ENCODE measurements around the gene C11orf86.

The C11orf86 gene

DNA sequence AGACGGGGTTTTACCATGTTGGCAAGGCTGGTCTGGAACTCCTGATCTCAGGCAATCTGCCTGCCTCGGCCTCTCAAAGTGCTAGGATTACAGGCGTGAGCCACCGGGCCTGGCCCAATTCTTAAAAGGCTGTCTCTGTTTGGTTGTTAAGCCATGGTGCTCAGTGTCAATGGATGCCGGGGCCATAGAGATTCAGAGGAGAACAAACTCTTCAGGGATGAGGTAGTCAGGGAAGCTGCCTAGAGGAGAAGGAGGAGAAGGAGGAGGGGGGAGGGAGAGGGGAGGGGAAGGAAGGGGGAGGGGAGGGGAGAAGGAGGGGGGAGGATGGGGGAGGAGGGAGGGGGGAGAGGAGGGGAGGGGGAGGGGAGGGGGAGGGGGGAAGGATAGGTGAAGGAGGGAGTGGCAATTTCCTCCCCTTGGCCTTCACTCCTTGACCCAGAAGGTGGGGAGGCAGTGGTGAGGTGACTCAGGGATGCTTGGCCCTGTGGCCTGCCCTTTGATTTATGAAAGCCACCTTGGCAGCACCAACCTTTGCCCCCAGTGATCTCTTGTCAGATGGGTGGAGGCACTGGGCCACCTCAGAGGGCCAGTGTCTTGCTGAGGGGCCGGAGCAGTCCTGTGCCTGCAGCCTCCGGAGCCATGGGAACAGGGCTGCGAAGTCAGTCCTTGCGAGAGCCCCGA, at the start of gene C11orf86:
Gene C11orf86, plus strand, starts transcription at position 581 of the 681 bp plus-strand sequence. Its CDS starts 59 bp downstream, at position 640.
- H3K4me1 ChIP-seq (ENCODE audit: control insufficient read depth, insufficient read depth, low read length, unreplicated experiment) = peaks cover 31% of the 10 kb centered on the region
- no peak within 1 kb of the TSS for H2AFZ ChIP-seq (ENCODE audit: low read length, unreplicated experiment)

DNA sequence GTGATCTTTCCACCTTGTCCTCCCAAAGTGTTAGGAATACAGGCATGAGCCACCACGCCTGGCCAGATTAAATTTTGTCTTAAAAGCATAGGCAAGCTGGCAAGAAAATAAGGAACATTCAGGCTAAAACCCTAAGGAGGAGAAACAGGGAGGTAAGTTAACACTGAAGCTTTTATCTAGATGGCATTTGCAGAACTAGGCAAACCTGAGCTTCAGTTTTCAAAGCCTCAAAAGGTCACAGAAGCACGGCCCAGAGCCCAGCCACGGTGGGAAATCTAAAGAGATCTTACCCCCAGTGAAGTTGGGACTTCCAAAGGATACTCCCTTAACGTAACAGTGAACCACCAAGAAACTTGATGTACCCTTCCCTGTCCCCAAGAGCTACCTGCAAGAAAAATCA, 45.4 kb upstream of the C11orf86 start:
- H3K36me3 ChIP-seq (ENCODE audit: insufficient read depth, low read length) = no peaks in the 10 kb centered on the region
- no peak overlapping the region for H3K4me3 ChIP-seq (ENCODE audit: low read depth, low read length)
- no peak overlapping the region for H2AFZ ChIP-seq (ENCODE audit: low read length, unreplicated experiment)
- no peak overlapping the region for H3K27ac ChIP-seq (ENCODE audit: low read depth, low read length)
- H3K4me1 ChIP-seq (ENCODE audit: control insufficient read depth, insufficient read depth, low read length, unreplicated experiment) = peaks cover 4% of the 10 kb centered on the region
- H3K79me2 ChIP-seq (ENCODE audit: control insufficient read depth, insufficient read depth, low read length, unreplicated experiment) = no peaks in the 10 kb centered on the region
- no peaks in the 10 kb centered on the region for H3K27me3 ChIP-seq (ENCODE audit: insufficient read depth, low read length)

More for the DNA sequence above, at the start of gene C11orf86:
- H3K4me3 ChIP-seq (ENCODE audit: low read depth, low read length) = no peak within 1 kb of the TSS
- H3K79me2 ChIP-seq (ENCODE audit: control insufficient read depth, insufficient read depth, low read length, unreplicated experiment) = no peaks in the 10 kb centered on the region
- H3K27me3 ChIP-seq (ENCODE audit: insufficient read depth, low read length) = no peaks in the 10 kb centered on the region
- no peak within 1 kb of the TSS for H3K27ac ChIP-seq (ENCODE audit: low read depth, low read length)
- peaks cover 3% of the 10 kb centered on the region; the same call in 1 of the 2 replicates for H3K36me3 ChIP-seq (ENCODE audit: insufficient read depth, low read length)

DNA sequence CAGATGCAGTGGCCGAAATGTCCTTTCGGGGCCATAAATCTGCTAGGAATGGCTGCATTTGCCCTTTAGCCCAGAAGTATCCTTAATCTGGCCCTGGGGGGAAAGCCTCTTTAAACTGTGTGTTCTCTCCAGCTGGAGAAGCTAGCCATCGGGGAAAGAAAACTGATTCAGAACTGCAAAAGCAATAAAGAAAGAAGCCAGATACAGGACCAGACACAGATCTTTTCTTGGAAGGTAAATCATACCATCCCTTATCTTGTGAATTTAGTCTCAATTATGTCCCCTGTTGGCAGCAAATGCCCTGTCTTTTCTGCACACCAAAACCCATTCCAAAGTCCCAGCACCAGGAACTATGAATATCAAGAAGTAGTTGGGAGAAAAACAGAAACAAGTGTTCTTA, 42.6 kb upstream of the C11orf86 start:
- no peaks in the 10 kb centered on the region for H3K27me3 ChIP-seq (ENCODE audit: insufficient read depth, low read length)
- H3K4me3 ChIP-seq (ENCODE audit: low read depth, low read length) = no peak overlapping the region
- H2AFZ ChIP-seq (ENCODE audit: low read length, unreplicated experiment) = no peak overlapping the region
- H3K27ac ChIP-seq (ENCODE audit: low read depth, low read length) = no peak overlapping the region
- H3K36me3 ChIP-seq (ENCODE audit: insufficient read depth, low read length) = no peaks in the 10 kb centered on the region
- no peaks in the 10 kb centered on the region for H3K79me2 ChIP-seq (ENCODE audit: control insufficient read depth, insufficient read depth, low read length, unreplicated experiment)
- H3K4me1 ChIP-seq (ENCODE audit: control insufficient read depth, insufficient read depth, low read length, unreplicated experiment) = peaks cover 15% of the 10 kb centered on the region

- Histone ChIP-seq H3K27me3 (ENCODE audit: insufficient read depth, low read length) (no peaks in the 10 kb centered on the region), H2AFZ (ENCODE audit: low read length, unreplicated experiment) (no peak overlapping the region), H3K4me3 (ENCODE audit: low read depth, low read length) (no peak overlapping the region), H3K36me3 (ENCODE audit: insufficient read depth, low read length) (no peaks in the 10 kb centered on the region), H3K79me2 (ENCODE audit: control insufficient read depth, insufficient read depth, low read length, unreplicated experiment) (no peaks in the 10 kb centered on the region), H3K4me1 (ENCODE audit: control insufficient read depth, insufficient read depth, low read length, unreplicated experiment) (peaks cover 15% of the 10 kb centered on the region), H3K27ac (ENCODE audit: low read depth, low read length) (no peak overlapping the region)
Measured at GRCh38 chr11:66933531-66933930, 41.6 kb upstream of the C11orf86 start.

- Histone ChIP-seq H2AFZ (ENCODE audit: low read length, unreplicated experiment) (no peak overlapping the region), H3K27ac (ENCODE audit: low read depth, low read length) (peak overlapping the region; percentile 40; the same call in 1 of the 2 replicates), H3K4me3 (ENCODE audit: low read depth, low read length) (no peak overlapping the region), H3K27me3 (ENCODE audit: insufficient read depth, low read length) (no peaks in the 10 kb centered on the region), H3K79me2 (ENCODE audit: control insufficient read depth, insufficient read depth, low read length, unreplicated experiment) (no peaks in the 10 kb centered on the region), H3K36me3 (ENCODE audit: insufficient read depth, low read length) (no peaks in the 10 kb centered on the region), H3K4me1 (ENCODE audit: control insufficient read depth, insufficient read depth, low read length, unreplicated experiment) (peaks cover 11% of the 10 kb centered on the region)
Measured at GRCh38 chr11:66934950-66935779, 39.9 kb upstream of the C11orf86 start.

DNA sequence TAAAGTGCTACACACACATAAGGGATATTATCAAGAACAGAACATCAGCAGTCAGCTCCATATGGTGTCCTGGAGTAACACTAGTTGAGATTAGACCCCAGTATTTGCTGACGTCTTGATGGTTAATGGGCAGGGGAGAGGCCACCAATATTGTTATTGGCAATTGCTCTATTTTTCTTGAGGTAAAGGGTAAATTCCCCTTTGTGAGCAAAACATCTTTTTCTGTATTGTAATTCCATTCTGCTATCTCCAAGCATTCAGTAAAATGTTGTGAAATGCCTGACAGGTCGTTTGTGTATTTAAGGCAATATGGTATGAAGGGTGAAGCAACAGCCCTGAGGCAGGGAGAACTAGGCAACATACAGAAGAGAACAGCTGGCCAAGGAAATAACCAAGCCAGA, 38.8 kb upstream of the C11orf86 start:
- Histone ChIP-seq H3K4me3 (ENCODE audit: low read depth, low read length) (no peak overlapping the region), H3K27me3 (ENCODE audit: insufficient read depth, low read length) (no peaks in the 10 kb centered on the region), H2AFZ (ENCODE audit: low read length, unreplicated experiment) (no peak overlapping the region), H3K27ac (ENCODE audit: low read depth, low read length) (peak overlapping the region; percentile 55), H3K79me2 (ENCODE audit: control insufficient read depth, insufficient read depth, low read length, unreplicated experiment) (no peaks in the 10 kb centered on the region), H3K4me1 (ENCODE audit: control insufficient read depth, insufficient read depth, low read length, unreplicated experiment) (peaks cover 11% of the 10 kb centered on the region), H3K36me3 (ENCODE audit: insufficient read depth, low read length) (no peaks in the 10 kb centered on the region)

GRCh38 chr11:66937193-66937733, 37.8 kb upstream of the C11orf86 start:
- Histone ChIP-seq H3K27ac (ENCODE audit: low read depth, low read length) (no peak overlapping the region), H3K4me1 (ENCODE audit: control insufficient read depth, insufficient read depth, low read length, unreplicated experiment) (peaks cover 11% of the 10 kb centered on the region), H3K36me3 (ENCODE audit: insufficient read depth, low read length) (no peaks in the 10 kb centered on the region)

DNA sequence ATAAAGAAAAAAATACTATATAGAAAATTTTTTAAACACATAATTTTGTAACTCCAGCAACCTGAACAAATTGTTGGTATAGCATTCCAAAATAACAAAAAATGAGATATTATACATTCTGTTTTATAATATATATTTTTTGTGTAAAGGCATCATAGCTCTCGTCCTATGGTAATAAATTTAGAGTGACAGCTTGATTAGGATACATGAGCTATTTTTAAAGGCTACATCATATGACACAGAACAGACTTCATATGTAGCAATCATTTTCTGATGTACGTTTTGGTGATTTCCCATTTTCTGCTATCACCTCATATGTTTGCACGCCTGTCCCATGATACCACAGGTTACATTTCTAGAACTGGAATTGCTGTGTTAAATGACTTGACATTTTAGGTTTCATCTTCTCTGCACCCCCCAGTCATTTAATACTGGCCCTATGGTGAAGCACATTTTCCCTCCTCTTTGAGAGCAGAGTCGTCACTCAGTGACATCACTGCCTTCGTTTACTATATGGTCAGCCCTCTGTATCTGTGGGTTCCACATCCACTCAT, 36.4 kb upstream of the C11orf86 start:
- Histone ChIP-seq H3K4me1 (ENCODE audit: control insufficient read depth, insufficient read depth, low read length, unreplicated experiment) (peaks cover 11% of the 10 kb centered on the region), H3K4me3 (ENCODE audit: low read depth, low read length) (no peak overlapping the region), H3K36me3 (ENCODE audit: insufficient read depth, low read length) (no peaks in the 10 kb centered on the region), H2AFZ (ENCODE audit: low read length, unreplicated experiment) (no peak overlapping the region), H3K27me3 (ENCODE audit: insufficient read depth, low read length) (no peaks in the 10 kb centered on the region), H3K79me2 (ENCODE audit: control insufficient read depth, insufficient read depth, low read length, unreplicated experiment) (no peaks in the 10 kb centered on the region), H3K27ac (ENCODE audit: low read depth, low read length) (no peak overlapping the region)

More at GRCh38 chr11:66937193-66937733, 37.8 kb upstream of the C11orf86 start:
- no peaks in the 10 kb centered on the region for H3K79me2 ChIP-seq (ENCODE audit: control insufficient read depth, insufficient read depth, low read length, unreplicated experiment)
- H2AFZ ChIP-seq (ENCODE audit: low read length, unreplicated experiment) = no peak overlapping the region
- no peaks in the 10 kb centered on the region for H3K27me3 ChIP-seq (ENCODE audit: insufficient read depth, low read length)
- no peak overlapping the region for H3K4me3 ChIP-seq (ENCODE audit: low read depth, low read length)

GRCh38 chr11:66950112-66950535, 25.0 kb upstream of the C11orf86 start:
- Histone ChIP-seq H3K4me1 (ENCODE audit: control insufficient read depth, insufficient read depth, low read length, unreplicated experiment) (peaks cover 12% of the 10 kb centered on the region), H3K27me3 (ENCODE audit: insufficient read depth, low read length) (no peaks in the 10 kb centered on the region), H3K27ac (ENCODE audit: low read depth, low read length) (peak overlapping the region; percentile 70), H3K36me3 (ENCODE audit: insufficient read depth, low read length) (peaks cover 6% of the 10 kb centered on the region; the same call in 1 of the 2 replicates), H2AFZ (ENCODE audit: low read length, unreplicated experiment) (no peak overlapping the region), H3K4me3 (ENCODE audit: low read depth, low read length) (no peak overlapping the region), H3K79me2 (ENCODE audit: control insufficient read depth, insufficient read depth, low read length, unreplicated experiment) (no peaks in the 10 kb centered on the region)

DNA sequence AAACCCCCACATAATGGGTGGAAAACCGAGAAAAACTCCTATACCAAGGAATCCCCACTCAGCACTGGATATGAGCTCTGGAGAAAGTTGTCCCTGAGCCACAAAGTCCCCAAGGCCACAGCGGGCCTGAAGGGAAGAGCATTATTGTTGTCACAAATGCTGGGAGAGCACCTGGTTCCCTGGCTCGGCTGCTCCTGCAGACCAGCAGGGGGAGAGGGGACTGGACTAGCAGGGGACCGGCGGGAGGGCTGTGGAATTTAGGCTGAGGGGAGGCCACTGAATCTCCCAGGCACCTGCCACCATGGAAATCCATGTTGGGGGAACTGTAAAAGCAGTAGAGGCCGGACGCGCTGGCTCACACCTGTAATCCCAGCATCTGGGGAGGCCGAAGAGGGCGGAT, 24.0 kb upstream of the C11orf86 start:
- peaks cover 6% of the 10 kb centered on the region; the same call in 1 of the 2 replicates for H3K36me3 ChIP-seq (ENCODE audit: insufficient read depth, low read length)
- no peaks in the 10 kb centered on the region for H3K27me3 ChIP-seq (ENCODE audit: insufficient read depth, low read length)
- no peak overlapping the region for H3K27ac ChIP-seq (ENCODE audit: low read depth, low read length)
- H3K4me3 ChIP-seq (ENCODE audit: low read depth, low read length) = no peak overlapping the region
- no peak overlapping the region for H2AFZ ChIP-seq (ENCODE audit: low read length, unreplicated experiment)
- H3K4me1 ChIP-seq (ENCODE audit: control insufficient read depth, insufficient read depth, low read length, unreplicated experiment) = peaks cover 12% of the 10 kb centered on the region
- no peaks in the 10 kb centered on the region for H3K79me2 ChIP-seq (ENCODE audit: control insufficient read depth, insufficient read depth, low read length, unreplicated experiment)

Measured in ACC112 (cell line).